ENCODE data around the gene AADACL2. TPM values are rescaled to one million over a fixed set of nuclear protein-coding genes. Genes with fewer than 3 reads are reported as not detected.

Gene AADACL2
- total and polyA plus RNA-seq, 9 of the 15 experiments (the other 6 are each of a cell fraction or from before 2014, with no cell fraction given), result not detected

GRCh38 chr3:151690645-151691044 is 43.1 kb upstream of the AADACL2 start:
- in situ Hi-C loops (cut with MboI), result no loop called here
- FAIRE-seq (peak; percentile 15), DNase-seq (ENCODE audit: extremely low read depth in 1 of 4, low spot score in 3 of 4) (peak in 2 of 4 experiments; percentile 21 to 44), ATAC-seq (peak; percentile 73)
- no peaks in the 10 kb centered on the region for H3K27me3 ChIP-seq (ENCODE audit: control insufficient read depth in 2 of 2, insufficient read depth in 2 of 2, low read length in 2 of 2)
- no peaks in the 10 kb centered on the region for H3K79me2 ChIP-seq (ENCODE audit: control insufficient read depth, insufficient read depth, low read length)
- H3K9me3 ChIP-seq (replicated peaks; ENCODE audit: control insufficient read depth, insufficient read depth, low read depth, low read length), result no peaks in the 10 kb centered on the region; the same call in 1 of the 2 replicates
- H4K20me1 ChIP-seq (replicated peaks; ENCODE audit: control insufficient read depth, insufficient read depth, low read length), result no peaks in the 10 kb centered on the region
- H3K9me1 ChIP-seq (ENCODE audit: control insufficient read depth, insufficient read depth, low read length), result no peaks in the 10 kb centered on the region
- 0% methylated on average over 1 of the region's 1 CpG for WGBS (ENCODE audit: insufficient coverage, low coverage, missing lambda C conversion rate)
- no TSS peak for BruUV-seq (replicated peaks)
- CTCF ChIA-PET (ENCODE audit: low intra/inter-chr PET ratio), result no interaction called here
- TF ChIP-seq CBFA2T3 (IDR thresholded peaks at IDR 0.05) (0 out of 2 replicates have a peak, but pooled peaks have one; percentile 12), REST (IDR thresholded peaks at IDR 0.05; ENCODE audit: borderline replicate concordance) (no peak), REST (CRISPR knock-in tag; IDR thresholded peaks at IDR 0.05; ENCODE audit: low read depth) (no peak), HDAC2 (IDR thresholded peaks at IDR 0.05) (no peak), HMBOX1 (IDR thresholded peaks at IDR 0.05) (peak; percentile 81), PKNOX1 (IDR thresholded peaks at IDR 0.05) (0 out of 2 replicates have a peak, but pooled peaks have one; percentile 18)
- no peak overlapping the region for H3K4me3 ChIP-seq
- POLR2A ChIA-PET, result no interaction called here
- peak overlapping the region; percentile 84 for H2AFZ ChIP-seq (ENCODE audit: low read depth, low read length)
- H3K4me1 ChIP-seq (replicated peaks in 1 of 2; ENCODE audit: control insufficient read depth in 2 of 2, insufficient read depth in 2 of 2, low read length in 2 of 2), result peaks cover 0 to 6% of the 10 kb centered on the region in 2 experiments; a peak in 1 of 5 replicates
- H3K36me3 ChIP-seq (ENCODE audit: control insufficient read depth, insufficient read depth, low read length), result no peaks in the 10 kb centered on the region
- no peak overlapping the region for H3K9ac ChIP-seq (ENCODE audit: insufficient read depth in 1 of 2, low read depth in 2 of 2, low read length in 2 of 2)
- H3K27ac ChIP-seq (ENCODE audit: extremely low read depth, low read depth, low read length), result peak overlapping the region; percentile 36; the same call in 1 of the 3 replicates
- H3K4me2 ChIP-seq (ENCODE audit: insufficient read depth, low read length), result no peak overlapping the region
- intact Hi-C loops (cut with micrococcal nuclease), result no loop called here
